ENCODE measurements around the gene CEP57L1. TPM values are rescaled to one million over a fixed set of nuclear protein-coding genes. Genes with fewer than 3 reads are reported as not detected.
"Not testable (repeated sequence)": the region's sequence is repeated elsewhere in the genome, so short reads cannot be mapped to it uniquely, and the experiment has no call there.

CEP57L1 gene
- total and polyA plus RNA-seq, 2 experiments from 2014 or later, result 17.1 to 20.2 TPM

GRCh38 chr6:109105681-109106080, 10.4 kb downstream of the CEP57L1 start:
- ATAC-seq (no peak), DNase-seq (ENCODE audit: low spot score) (no peak)
- Histone ChIP-seq H2AFZ (no peak overlapping the region), H3K79me2 (replicated peaks; ENCODE audit: insufficient read depth) (no peaks in the 10 kb centered on the region; the same call in 1 of the 2 replicates), H3K27ac (ENCODE audit: low read depth) (no peak overlapping the region), H3K9me2 (ENCODE audit: insufficient read depth) (no peaks in the 10 kb centered on the region), H3K4me3 (no peak overlapping the region), H4K20me1 (replicated peaks; ENCODE audit: insufficient read depth) (0 out of 2 replicates have a peak, but pooled peaks cover 5% of the 10 kb centered on the region), H3F3A (replicated peaks; ENCODE audit: low read depth) (no peaks in the 10 kb centered on the region), H3K4me1 (ENCODE audit: insufficient read depth) (no peaks in the 10 kb centered on the region), H3K27me3 (ENCODE audit: insufficient read depth) (no peaks in the 10 kb centered on the region), H3K4me2 (no peak overlapping the region), H3K36me3 (ENCODE audit: insufficient read depth) (no peaks in the 10 kb centered on the region)
- no peak for TF ChIP-seq ETS1 (IDR thresholded peaks at IDR 0.05)
- Mint-ChIP-seq H3K36me3 (ENCODE audit: low read depth) (peaks cover 11% of the 10 kb centered on the region; the same call in 2 of the 3 replicates), H3K4me3 (no peak overlapping the region), H3K27me3 (ENCODE audit: insufficient read depth, low read depth, poor library complexity) (no peaks in the 10 kb centered on the region), H3K4me1 (no peaks in the 10 kb centered on the region), H3K9me3 (peaks cover 8% of the 10 kb centered on the region; the same call in 2 of the 3 replicates), H3K27ac (no peak overlapping the region)

GRCh38 chr6:109109663-109110062, 14.4 kb downstream of the CEP57L1 start:
- not testable (repeated sequence) for H3K36me3 ChIP-seq (ENCODE audit: insufficient read depth); H3K9me3 Mint-ChIP-seq; H3K9me2 ChIP-seq (ENCODE audit: insufficient read depth); H3K27me3 ChIP-seq (ENCODE audit: insufficient read depth); H3K4me1 Mint-ChIP-seq; H2AFZ ChIP-seq; H3K27ac Mint-ChIP-seq; H3K27ac ChIP-seq (ENCODE audit: low read depth); DNase-seq (ENCODE audit: low spot score); H3K4me2 ChIP-seq; H3K4me3 Mint-ChIP-seq; H3K4me3 ChIP-seq; H4K20me1 ChIP-seq (replicated peaks; ENCODE audit: insufficient read depth); H3K79me2 ChIP-seq (replicated peaks; ENCODE audit: insufficient read depth); H3K27me3 Mint-ChIP-seq (ENCODE audit: insufficient read depth, low read depth, poor library complexity); ATAC-seq; H3K4me1 ChIP-seq (ENCODE audit: insufficient read depth); H3F3A ChIP-seq (replicated peaks; ENCODE audit: low read depth)
- H3K36me3 Mint-ChIP-seq (ENCODE audit: low read depth), result peaks cover 12% of the 10 kb centered on the region; the same call in 2 of the 3 replicates

- H3K9me2 ChIP-seq (ENCODE audit: insufficient read depth); H3F3A ChIP-seq (replicated peaks; ENCODE audit: low read depth); H3K4me3 ChIP-seq; H2AFZ ChIP-seq; H3K4me1 ChIP-seq (ENCODE audit: insufficient read depth); H4K20me1 ChIP-seq (replicated peaks; ENCODE audit: insufficient read depth); DNase-seq (ENCODE audit: low spot score); H3K36me3 ChIP-seq (ENCODE audit: insufficient read depth); H3K27me3 Mint-ChIP-seq (ENCODE audit: insufficient read depth, low read depth, poor library complexity); H3K4me1 Mint-ChIP-seq; H3K27ac ChIP-seq (ENCODE audit: low read depth); ATAC-seq; H3K4me3 Mint-ChIP-seq; H3K4me2 ChIP-seq; H3K9me3 Mint-ChIP-seq; H3K79me2 ChIP-seq (replicated peaks; ENCODE audit: insufficient read depth); H3K27me3 ChIP-seq (ENCODE audit: insufficient read depth); H3K27ac Mint-ChIP-seq: not testable (repeated sequence)
- H3K36me3 Mint-ChIP-seq (ENCODE audit: low read depth), result peaks cover 12% of the 10 kb centered on the region; the same call in 2 of the 3 replicates
Measured at GRCh38 chr6:109112663-109113062, 17.4 kb downstream of the CEP57L1 start.

- Mint-ChIP-seq H3K27ac (no peak overlapping the region), H3K9me3 (no peaks in the 10 kb centered on the region), H3K4me1 (no peaks in the 10 kb centered on the region), H3K27me3 (ENCODE audit: insufficient read depth, low read depth, poor library complexity) (peaks cover 1% of the 10 kb centered on the region), H3K36me3 (ENCODE audit: low read depth) (no peaks in the 10 kb centered on the region), H3K4me3 (no peak overlapping the region)
- no peak overlapping the region for H3K27ac ChIP-seq (ENCODE audit: low read depth)
- no peak for DNase-seq (ENCODE audit: low spot score)
- ATAC-seq, result no peak
- no peaks in the 10 kb centered on the region for H3K36me3 ChIP-seq (ENCODE audit: insufficient read depth)
- H4K20me1 ChIP-seq (replicated peaks; ENCODE audit: insufficient read depth), result no peaks in the 10 kb centered on the region
- H3K4me1 ChIP-seq (ENCODE audit: insufficient read depth), result no peaks in the 10 kb centered on the region
- H3K4me3 ChIP-seq, result no peak overlapping the region
- H3K79me2 ChIP-seq (replicated peaks; ENCODE audit: insufficient read depth), result no peaks in the 10 kb centered on the region
- H2AFZ ChIP-seq, result no peak overlapping the region
- no peaks in the 10 kb centered on the region for H3K27me3 ChIP-seq (ENCODE audit: insufficient read depth)
- H3F3A ChIP-seq (replicated peaks; ENCODE audit: low read depth), result no peaks in the 10 kb centered on the region
- H3K9me2 ChIP-seq (ENCODE audit: insufficient read depth), result no peaks in the 10 kb centered on the region
- no peak overlapping the region for H3K4me2 ChIP-seq
- TF ChIP-seq EZH2phosphoT487 (IDR thresholded peaks at IDR 0.05; ENCODE audit: unreplicated experiment) (no peak), ZNF114 (CRISPR knock-in tag; IDR thresholded peaks at IDR 0.05) (no peak), ZNF331 (CRISPR knock-in tag; IDR thresholded peaks at IDR 0.05; ENCODE audit: low read depth) (no peak)
Measured at GRCh38 chr6:109117346-109118035, 22.2 kb downstream of the CEP57L1 start.

All from GM23338 (cell line).